GM19035 (cell line): Measurements from ENCODE around the gene GIPC3.
A peak's percentile ranks its signal among the peaks of the same experiment; 100 is the strongest.
"Not testable (repeated sequence)": the region's sequence is repeated elsewhere in the genome, so short reads cannot be mapped to it uniquely, and the experiment has no call there.

Experiments used
- ATAC-seq: cut with Tn5 transposase; IDR thresholded peaks from one replicate; pipeline ENCODE4 v1.9.1; 2021; ENCODE audit not compliant: unreplicated experiment

Gene GIPC3

GRCh38 chr19:3550947-3551791 lies 34.1 kb upstream of the GIPC3 start:
- no peak for ATAC-seq

GRCh38 chr19:3551792-3552095 lies 33.5 kb upstream of the GIPC3 start:
- no peak for ATAC-seq

GRCh38 chr19:3554254-3555083 lies 30.8 kb upstream of the GIPC3 start:
- no peak for ATAC-seq

GRCh38 chr19:3555653-3556422 lies 29.4 kb upstream of the GIPC3 start:
- no peak for ATAC-seq

- no peak for ATAC-seq
Observed at GRCh38 chr19:3556423-3556977, 28.8 kb upstream of the GIPC3 start.

- peak; percentile 9 for ATAC-seq
Observed at GRCh38 chr19:3556978-3557460, 28.3 kb upstream of the GIPC3 start.

GRCh38 chr19:3557461-3558248 lies 27.6 kb upstream of the GIPC3 start, which contains the start of gene MFSD12:
Gene MFSD12, minus strand, starts transcription at chr19:3557586. Its CDS starts 183 bp downstream, at chr19:3557403.
- ATAC-seq, result peak; percentile 86

GRCh38 chr19:3563709-3564524 lies 21.4 kb upstream of the GIPC3 start:
- no peak for ATAC-seq

- ATAC-seq, result no peak
Observed at GRCh38 chr19:3565139-3565538, 20.1 kb upstream of the GIPC3 start.

GRCh38 chr19:3570042-3570441 lies 15.2 kb upstream of the GIPC3 start:
- not testable (repeated sequence) for ATAC-seq

GRCh38 chr19:3570606-3571011 lies 14.7 kb upstream of the GIPC3 start:
- no peak for ATAC-seq

- peak; percentile 89 for ATAC-seq
Observed at GRCh38 chr19:3572132-3572854, 13.0 kb upstream of the GIPC3 start.

- no peak for ATAC-seq
Observed at GRCh38 chr19:3572855-3573161, 12.5 kb upstream of the GIPC3 start, which contains the start of gene HMG20B. Gene HMG20B, plus strand, starts transcription at chr19:3572944. Its CDS starts 366 bp downstream, at chr19:3573310.

- ATAC-seq, result peak; percentile 13
Observed at GRCh38 chr19:3573162-3573857, 12.0 kb upstream of the GIPC3 start.

GRCh38 chr19:3573858-3574637 lies 11.2 kb upstream of the GIPC3 start:
- ATAC-seq, result no peak

GRCh38 chr19:3575260-3575741 lies 10.0 kb upstream of the GIPC3 start:
- ATAC-seq, result no peak
